ENCODE data around the gene CTNNA3.

Gene CTNNA3

DNA sequence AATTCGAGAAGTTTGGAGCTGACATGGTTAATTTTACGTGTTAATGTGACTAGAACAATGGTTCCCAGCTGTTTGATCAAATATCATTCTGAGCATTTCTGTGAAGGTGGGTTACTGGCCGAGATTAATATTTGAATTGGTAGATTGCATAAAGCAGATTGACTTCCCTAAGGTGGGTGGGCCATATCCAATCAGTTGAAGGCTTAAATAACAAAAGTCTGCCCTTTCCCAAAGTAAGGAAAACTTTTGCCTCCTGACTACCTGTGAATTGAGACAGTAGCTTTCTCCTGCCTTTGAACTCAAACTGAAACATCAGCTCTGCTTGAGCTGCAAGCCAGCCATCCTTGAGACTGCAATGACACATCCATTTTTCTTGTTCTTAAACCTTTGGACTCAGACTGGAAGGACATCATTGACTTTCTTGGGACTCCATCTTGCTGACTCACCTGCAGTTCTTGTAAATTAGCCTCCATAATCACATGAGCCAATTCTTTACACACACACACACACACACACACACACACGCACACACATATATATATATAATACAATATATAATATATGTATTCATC lies 833.2 kb downstream of the CTNNA3 start:
- no peak for DNase-seq (ENCODE audit: low spot score)

- DNase-seq (ENCODE audit: low spot score) = no peak
These were observed 835.5 kb downstream of the CTNNA3 start for GRCh38 chr10:66860376-66860945.

GRCh38 chr10:66852811-66853210 lies 843.2 kb downstream of the CTNNA3 start:
- no peak for DNase-seq (ENCODE audit: low spot score)

DNA sequence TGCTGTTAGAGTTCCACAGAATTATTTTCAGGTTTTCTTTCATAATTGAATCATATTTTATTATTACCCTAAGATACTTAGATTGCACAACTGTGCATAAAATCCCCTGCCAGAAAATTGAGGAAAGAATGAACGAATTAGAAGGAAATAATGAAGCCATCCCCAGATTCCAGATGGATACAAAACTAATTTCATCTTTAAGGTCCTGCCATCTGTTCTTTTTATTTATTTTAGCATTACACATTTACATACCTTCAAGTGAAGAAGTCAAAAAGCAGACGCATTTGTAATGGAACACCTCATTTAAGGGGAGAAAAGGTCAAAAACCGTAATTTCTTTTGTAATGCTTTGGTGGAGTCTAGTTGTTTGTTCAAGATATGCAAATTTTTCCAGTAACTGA lies 847.1 kb downstream of the CTNNA3 start:
- no peak for DNase-seq (ENCODE audit: low spot score)

- no peak for DNase-seq (ENCODE audit: low spot score)
These were observed 851.6 kb downstream of the CTNNA3 start for GRCh38 chr10:66844176-66844942.

DNA sequence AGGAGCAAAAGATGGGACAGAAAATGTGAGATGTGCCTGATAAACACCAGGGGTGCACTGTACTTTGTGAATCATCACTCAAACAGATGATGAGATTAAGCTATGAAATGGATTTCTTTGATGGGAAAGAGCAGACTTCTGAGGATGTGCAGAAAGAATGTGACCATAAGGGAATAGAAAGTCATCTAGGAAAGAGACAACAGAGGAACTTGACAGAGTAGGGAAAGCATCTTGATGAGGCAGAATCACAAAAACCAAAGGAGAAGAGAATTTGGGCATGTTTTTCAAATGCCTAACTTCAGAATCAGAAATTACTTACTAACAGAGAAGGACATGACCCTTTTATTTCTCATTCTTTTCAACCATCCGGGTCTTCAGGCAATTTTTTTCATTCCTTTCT lies 852.6 kb downstream of the CTNNA3 start:
- no peak for DNase-seq (ENCODE audit: low spot score)

DNA sequence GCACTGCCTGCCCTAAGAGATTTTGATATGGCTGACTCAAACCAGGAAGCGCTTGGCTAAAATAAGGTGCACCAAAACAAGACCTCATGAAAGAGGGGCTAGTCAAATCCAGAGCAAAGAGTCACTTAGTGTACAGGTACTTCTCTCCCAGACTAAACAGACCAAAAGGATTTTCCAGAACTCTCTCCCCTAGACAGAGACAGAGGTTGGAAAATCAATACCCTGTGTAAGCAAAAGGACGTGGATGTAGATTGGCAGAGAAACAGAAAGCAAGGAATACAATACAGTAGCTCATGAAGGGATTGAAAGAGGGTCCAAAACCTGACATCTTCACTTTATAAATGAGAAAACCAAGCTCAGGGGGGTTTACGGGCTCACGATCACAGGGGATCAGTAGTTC lies 853.1 kb downstream of the CTNNA3 start:
- DNase-seq (ENCODE audit: low spot score) = no peak

- no peak for DNase-seq (ENCODE audit: low spot score)
These were observed 853.6 kb downstream of the CTNNA3 start for GRCh38 chr10:66842371-66842770.

DNA sequence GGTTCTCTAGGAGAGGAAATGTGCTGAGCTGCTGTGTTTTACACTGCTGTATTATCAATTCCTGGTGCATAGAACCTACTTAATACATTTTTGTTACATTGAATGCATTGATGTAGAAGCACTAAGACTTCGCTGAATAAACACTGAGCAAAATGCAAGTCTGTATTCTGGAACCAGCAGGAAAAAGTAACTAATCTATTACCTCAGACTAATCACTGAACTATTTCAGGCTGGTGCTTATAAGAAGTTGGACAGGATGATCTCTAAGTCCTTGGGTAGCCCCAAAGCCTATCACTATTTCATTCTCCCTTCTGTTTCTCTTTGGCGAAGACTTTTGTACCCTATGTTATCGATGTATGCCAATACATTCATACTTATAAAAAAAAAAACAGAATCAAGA lies 857.3 kb downstream of the CTNNA3 start:
- DNase-seq (ENCODE audit: low spot score) = no peak

DNA sequence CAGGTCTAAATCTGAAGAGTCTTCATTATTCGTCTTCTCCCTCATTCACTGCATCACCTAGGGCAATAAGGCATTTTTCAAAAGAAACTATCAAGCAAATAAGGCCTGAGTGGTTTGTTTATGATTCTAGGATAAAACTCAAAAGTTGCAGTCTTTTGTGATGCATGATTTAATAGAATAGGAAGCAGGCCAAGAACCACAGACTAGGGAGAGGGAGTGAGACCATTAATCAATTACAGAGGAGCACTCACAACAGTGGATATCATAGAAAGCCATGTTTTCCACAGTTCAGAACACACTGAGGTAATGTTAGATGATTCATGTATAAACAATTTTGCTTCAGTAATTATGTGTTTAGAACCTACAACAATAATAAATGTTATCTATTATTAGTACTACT lies 858.0 kb downstream of the CTNNA3 start:
- DNase-seq (ENCODE audit: low spot score) = peak; percentile 17

- DNase-seq (ENCODE audit: low spot score) = no peak
These were observed 858.7 kb downstream of the CTNNA3 start for GRCh38 chr10:66837335-66837734.

- DNase-seq (ENCODE audit: low spot score) = no peak
These were observed 859.2 kb downstream of the CTNNA3 start for GRCh38 chr10:66836771-66837170.

DNA sequence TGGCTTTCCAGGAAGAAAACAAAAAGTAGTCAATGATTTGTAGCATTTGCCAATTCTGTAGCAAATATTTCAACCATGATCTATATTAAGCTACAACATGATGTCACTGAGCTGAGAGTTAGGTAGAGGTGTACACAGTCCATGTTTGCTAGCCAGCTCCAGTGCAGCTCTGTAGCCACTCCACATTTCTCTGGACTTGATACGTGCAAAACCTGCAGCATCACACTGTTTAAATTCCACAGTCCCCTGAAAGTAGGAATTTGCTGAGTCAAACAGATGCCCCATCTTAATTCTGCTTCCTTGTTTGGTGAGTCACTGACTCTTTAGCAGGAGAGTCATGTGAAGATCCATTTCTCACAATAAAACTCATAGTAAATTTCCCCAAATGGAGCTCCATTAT lies 859.9 kb downstream of the CTNNA3 start:
- peak; percentile 24 for DNase-seq (ENCODE audit: low spot score)

GRCh38 chr10:66835400-66835799 lies 860.6 kb downstream of the CTNNA3 start:
- no peak for DNase-seq (ENCODE audit: low spot score)

- no peak for DNase-seq (ENCODE audit: low spot score)
These were observed 861.2 kb downstream of the CTNNA3 start for GRCh38 chr10:66834802-66835201.

GRCh38 chr10:66833861-66834260 lies 862.1 kb downstream of the CTNNA3 start:
- no peak for DNase-seq (ENCODE audit: low spot score)

- DNase-seq (ENCODE audit: low spot score) = no peak
These were observed 863.1 kb downstream of the CTNNA3 start for GRCh38 chr10:66832781-66833422.

DNA sequence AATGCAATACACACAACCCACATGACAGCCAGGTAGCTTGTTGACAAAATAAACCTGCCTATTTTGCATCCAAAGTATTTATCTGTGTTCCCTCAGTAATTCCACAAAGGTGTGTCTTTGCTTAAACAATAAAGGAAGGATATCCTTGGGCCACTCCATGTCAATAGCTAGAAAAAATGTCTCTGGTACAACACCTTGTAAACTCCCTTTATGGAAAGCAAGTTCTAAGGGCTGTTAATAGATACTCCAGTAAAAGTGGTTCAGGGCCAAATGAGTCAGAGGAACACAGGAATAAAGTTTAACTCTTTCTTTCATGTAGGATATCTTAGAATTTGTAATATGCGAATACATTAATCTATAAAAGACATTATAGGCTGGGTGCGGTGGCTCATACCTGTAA lies 867.0 kb downstream of the CTNNA3 start:
- DNase-seq (ENCODE audit: low spot score) = no peak

GRCh38 chr10:66827353-66827752 lies 868.6 kb downstream of the CTNNA3 start:
- peak; percentile 17 for DNase-seq (ENCODE audit: low spot score)

DNA sequence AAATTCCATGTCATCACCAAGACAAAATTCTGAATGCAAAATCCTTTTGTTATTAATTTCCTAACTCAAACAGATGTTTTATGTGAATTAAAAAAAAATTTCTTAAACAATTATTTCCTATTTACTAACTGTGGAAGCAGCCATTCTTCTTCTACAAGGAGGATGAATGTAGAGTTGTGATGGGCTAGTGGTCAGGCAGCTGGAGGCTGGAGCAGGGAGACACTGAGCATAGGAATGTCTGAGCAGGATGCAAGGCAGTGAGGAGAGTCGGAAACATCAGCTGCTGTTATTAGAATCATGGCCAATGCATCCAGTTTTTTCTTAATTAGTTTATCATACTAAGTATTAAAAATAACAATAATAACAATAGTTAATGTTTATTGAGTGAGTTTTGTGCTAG lies 872.7 kb downstream of the CTNNA3 start:
- no peak for DNase-seq (ENCODE audit: low spot score)

DNA sequence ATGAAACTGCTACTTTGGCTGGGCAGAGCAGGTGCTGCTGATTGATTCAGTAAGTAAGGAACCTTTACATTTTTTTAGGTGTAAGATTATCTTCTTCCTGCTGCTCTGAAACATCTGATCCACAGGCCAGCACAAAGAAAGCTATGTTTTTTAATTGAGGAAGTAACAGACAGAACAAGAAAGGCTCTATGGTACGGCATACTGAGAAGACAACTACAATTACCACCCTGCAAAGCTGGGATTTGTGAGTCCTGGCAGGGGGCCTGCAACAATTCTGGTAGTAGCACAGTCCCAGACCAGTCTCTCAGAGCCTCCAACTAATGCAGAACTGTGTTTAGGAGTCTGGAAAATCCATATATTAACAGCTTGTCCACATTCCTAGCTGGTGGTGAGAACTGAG lies 873.2 kb downstream of the CTNNA3 start:
- DNase-seq (ENCODE audit: low spot score) = no peak

DNA sequence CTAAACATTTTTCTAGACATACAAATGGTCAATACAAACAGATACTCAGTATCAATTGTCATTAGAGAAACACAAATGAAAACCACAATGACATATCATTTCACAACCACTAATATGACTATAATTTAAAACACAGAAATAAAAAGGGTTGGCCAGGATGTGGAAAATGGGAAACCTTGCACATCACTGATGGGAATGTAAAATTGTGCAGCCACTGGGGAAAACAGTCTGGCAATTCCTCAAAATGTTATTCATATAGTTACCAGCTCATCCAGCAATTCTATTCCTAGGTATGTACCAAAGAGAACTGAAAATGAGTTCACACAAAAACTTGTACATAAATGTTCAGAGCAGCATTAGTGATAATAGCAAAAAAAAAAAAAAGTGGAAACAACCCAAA lies 876.3 kb downstream of the CTNNA3 start:
- DNase-seq (ENCODE audit: low spot score) = no peak

DNA sequence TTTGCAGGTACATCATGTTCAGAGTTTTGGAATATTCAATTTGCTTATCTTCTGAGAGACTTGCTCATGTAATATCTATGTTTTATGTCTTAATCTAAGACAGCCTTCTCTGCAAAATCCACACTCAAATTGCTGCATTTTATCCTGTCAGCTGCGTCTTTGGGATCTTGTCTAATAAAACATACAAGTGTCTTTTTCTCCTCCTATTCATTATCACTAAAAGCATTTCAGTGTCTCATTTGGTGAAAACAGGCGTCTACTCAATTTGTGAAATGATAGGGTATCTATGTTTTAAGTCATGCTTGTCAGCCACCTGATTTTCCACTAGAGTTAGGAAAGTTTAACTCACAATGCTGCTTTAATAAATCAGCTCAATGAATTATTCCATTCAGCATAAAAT lies 882.9 kb downstream of the CTNNA3 start:
- DNase-seq (ENCODE audit: low spot score) = no peak
